Liver (tissue), 9 donors: ENCODE data around the gene HTR3B. TPM values are rescaled to one million over a fixed set of nuclear protein-coding genes. Genes with fewer than 3 reads are reported as not detected.

Experiments
- DNase-seq: peaks from one replicate; pipeline ENCODE4 v3.0.0-alpha.2; 2017; ENCODE audit warnings: low spot score
- H3K27ac ChIP-seq, 2 donors: one replicate each; pipeline ENCODE4 v1.7.0; 2013; ENCODE audit warnings: inconsistent platforms in 2 of 2, low read length in 2 of 2, control low read depth in 1 of 2, low read depth in 1 of 2, mild to moderate bottlenecking in 1 of 2
- H3K27me3 ChIP-seq, 4 donors: one replicate each; pipeline versions ENCODE4 v1.6.1 to v1.7.0; 2013; ENCODE audit warnings: low read length in 3 of 4, inconsistent platforms in 1 of 4, mild to moderate bottlenecking in 1 of 4, moderate library complexity in 1 of 4; ENCODE audit not compliant: control insufficient read depth in 4 of 4, insufficient read depth in 4 of 4
- H3K36me3 ChIP-seq, 4 donors: one replicate each; pipeline versions ENCODE4 v1.6.1 to v1.7.0; 2013; ENCODE audit warnings: low read length in 3 of 4, mild to moderate bottlenecking in 3 of 4, low read depth in 1 of 4, moderate library complexity in 1 of 4; ENCODE audit not compliant: control insufficient read depth in 4 of 4, insufficient read depth in 3 of 4
- H3K4me1 ChIP-seq, 4 donors: one replicate each; pipeline versions ENCODE4 v1.6.1 to v1.7.0; 2013; ENCODE audit warnings: low read length in 3 of 4, mild to moderate bottlenecking in 3 of 4, moderate library complexity in 1 of 4; ENCODE audit not compliant: control insufficient read depth in 4 of 4, insufficient read depth in 4 of 4
- H3K4me3 ChIP-seq, 3 donors: one replicate each; pipeline versions ENCODE4 v1.6.1 to v1.7.0; 2013; ENCODE audit warnings: low read length in 3 of 3, control low read depth in 1 of 3, low read depth in 1 of 3, mild to moderate bottlenecking in 1 of 3
- H3K9ac ChIP-seq, 2 donors: one replicate each; pipeline ENCODE4 v1.7.0; 2013; ENCODE audit warnings: low read length in 2 of 2, mild to moderate bottlenecking in 2 of 2, moderate library complexity in 2 of 2, control low read depth in 1 of 2, low read depth in 1 of 2
- H3K9me3 ChIP-seq, 4 donors: one replicate each; pipeline versions ENCODE4 v1.6.1 to v1.7.0; 2013; ENCODE audit warnings: low read length in 3 of 4; ENCODE audit not compliant: control insufficient read depth in 4 of 4
- ATF3 ChIP-seq: IDR thresholded peaks from 2 replicates; pipeline ENCODE4 v1.6.1; 2016; ENCODE audit warnings: antibody characterized with exemption
- FOXA1 ChIP-seq: IDR thresholded peaks from 2 replicates; pipeline ENCODE4 v1.6.1; 2016; ENCODE audit warnings: antibody characterized with exemption
- FOXA2 ChIP-seq: IDR thresholded peaks from 2 replicates; pipeline ENCODE4 v1.6.1; 2016; ENCODE audit warnings: antibody characterized with exemption
- HNF4A ChIP-seq, 2 donors: conservative IDR thresholded peaks; 2 replicates each; pipeline ENCODE4 v1.6.1; 2016; ENCODE audit warnings: antibody characterized with exemption in 2 of 2, mild to moderate bottlenecking in 2 of 2
- JUND ChIP-seq, 2 donors: IDR thresholded peaks; 2 replicates each; pipeline ENCODE4 v1.6.1; 2016; ENCODE audit warnings: antibody characterized with exemption in 2 of 2
- MAX ChIP-seq: IDR thresholded peaks from 2 replicates; pipeline ENCODE4 v1.6.1; 2016; ENCODE audit warnings: antibody characterized with exemption
- NR2F2 ChIP-seq: IDR thresholded peaks from 2 replicates; pipeline ENCODE4 v1.6.1; 2016; ENCODE audit warnings: antibody characterized with exemption
- RAD21 ChIP-seq, 2 donors: IDR thresholded peaks; 2 replicates each; pipeline ENCODE4 v1.6.1; 2016; ENCODE audit warnings: antibody characterized with exemption in 2 of 2, mild to moderate bottlenecking in 2 of 2
- REST ChIP-seq: IDR thresholded peaks from 2 replicates; pipeline ENCODE4 v1.6.1; 2016; ENCODE audit warnings: antibody characterized with exemption, mild to moderate bottlenecking
- SP1 ChIP-seq: IDR thresholded peaks from 2 replicates; pipeline ENCODE4 v1.6.1; 2018; ENCODE audit warnings: antibody characterized with exemption, mild to moderate bottlenecking
- TAF1 ChIP-seq: conservative IDR thresholded peaks from 2 replicates; pipeline ENCODE4 v1.6.1; 2016; ENCODE audit warnings: antibody characterized with exemption, mild to moderate bottlenecking
- YY1 ChIP-seq: IDR thresholded peaks from 2 replicates; pipeline ENCODE4 v1.6.1; 2016; ENCODE audit warnings: antibody characterized with exemption, mild to moderate bottlenecking
- ZBTB33 ChIP-seq: IDR thresholded peaks from 2 replicates; pipeline ENCODE4 v1.6.1; 2016; ENCODE audit warnings: antibody characterized with exemption
- WGBS: extraction: QIAGEN DNeasy Blood & Tissue Kit; methylation state at CpG from one replicate; pipeline ENCODE4 v1.1.7; 2013; 5-methylcytosine and 5-hydroxymethylcytosine counted together
- polyA plus RNA-seq, 2 donors: library from polyadenylated mRNA; stranded (reverse) in 1 of 2; unstranded in 1 of 2; fragments of 200-250 nt in 1 of 2; fragments of >200 nt in 1 of 2; fragmentation: Nextera tagmentation in 1 of 2; extraction: Ambion mirVana in 1 of 2; gene quantifications; one replicate each; pipeline versions ENCODE4 v1.2.1 to v1.2.3, GENCODE V29; 2013 to 2015
- total RNA-seq, 2 donors: library from RNA; depleted of rRNA; stranded (reverse); fragments of >200 nt; gene quantifications; one replicate each; pipeline ENCODE4 v1.2.3, GENCODE V29; 2014
- donor health status: healthy.
- donor health status: healthy.
- donor health status: healthy.
- donor health status: healthy.
- donor health status: healthy.

Gene HTR3B
- total and polyA plus RNA-seq, 4 donors = not detected

- TF ChIP-seq ZBTB33 (no peak), NR2F2 (no peak), SP1 (no peak), FOXA2 (no peak), MAX (no peak), JUND (IDR thresholded peaks at IDR 0.05) (no peak)
These were observed 72.5 kb downstream of the HTR3B start (continued) for GRCh38 chr11:113977071-113977490.

GRCh38 chr11:113977701-113978100 is 73.1 kb downstream of the HTR3B start:
- H3K9me3 ChIP-seq = no peaks in the 10 kb centered on the region
- no peaks in the 10 kb centered on the region for H3K4me1 ChIP-seq
- 82% methylated on average over 11 of the region's 11 CpGs for WGBS
- TF ChIP-seq TAF1 (no peak), YY1 (no peak), FOXA1 (no peak), SP1 (no peak), ZBTB33 (no peak), ATF3 (no peak), RAD21 (IDR thresholded peaks at IDR 0.05) (no peak), FOXA2 (no peak), JUND (IDR thresholded peaks at IDR 0.05) (no peak), MAX (no peak), REST (no peak), HNF4A (conservative IDR thresholded peaks at IDR 0.05) (no peak)
- H3K9ac ChIP-seq = no peak overlapping the region
- no peaks in the 10 kb centered on the region for H3K27me3 ChIP-seq
- no peaks in the 10 kb centered on the region for H3K36me3 ChIP-seq
- no peak overlapping the region for H3K27ac ChIP-seq
- H3K4me3 ChIP-seq = no peak overlapping the region
- no peak for DNase-seq
